T-helper 17 cell (primary cell): Measurements from ENCODE around the gene AFAP1. TPM values are rescaled to one million over a fixed set of nuclear protein-coding genes. Genes with fewer than 3 reads are reported as not detected.
A peak's percentile ranks its signal among the peaks of the same experiment; 100 is the strongest.
"Not testable (repeated sequence)": the region's sequence is repeated elsewhere in the genome, so short reads cannot be mapped to it uniquely, and the experiment has no call there.

ENCODE experiments used
- ATAC-seq: fragments of 150-1000 bp; cut with Tn5 transposase; 2 replicates; pipeline ENCODE4 v1.10.0; 2021; ENCODE audit warnings: mild to moderate bottlenecking, moderate library complexity
- DNase-seq, 3 donors: peaks; one replicate each; pipeline versions ENCODE4 v3.0.0 to v3.0.0-alpha.2; 2020 to 2021
- H3K9me3 ChIP-seq: one replicate; pipeline ENCODE4 v1.7.0; 2013; ENCODE audit warnings: low read length, mild to moderate bottlenecking; ENCODE audit not compliant: control insufficient read depth, poor library complexity, severe bottlenecking
- H3K27ac Mint-ChIP-seq: one replicate; pipeline ENCODE4 v1.8.0; 2022; ENCODE audit warnings: mild to moderate bottlenecking, moderate library complexity, mixed read lengths
- H3K27me3 Mint-ChIP-seq: one replicate; pipeline ENCODE4 v1.8.0; 2022; ENCODE audit warnings: mixed read lengths
- H3K36me3 Mint-ChIP-seq: one replicate; pipeline ENCODE4 v1.8.0; 2022; ENCODE audit warnings: low read depth, mixed read lengths
- H3K4me1 Mint-ChIP-seq: one replicate; pipeline ENCODE4 v1.8.0; 2022; ENCODE audit warnings: mild to moderate bottlenecking, mixed read lengths
- H3K4me3 Mint-ChIP-seq: one replicate; pipeline ENCODE4 v1.8.0; 2022; ENCODE audit warnings: mild to moderate bottlenecking, moderate library complexity, mixed read lengths
- total RNA-seq, 4 donors: library from RNA in 2 of 4; stranded (reverse) in 2 of 4; gene quantifications; one replicate each; pipeline ENCODE4 v1.2.3 and lab custom pipeline; 2022 to 2026

Gene AFAP1
- total RNA-seq, 2 donors from 2014 or later, result 17.6 to 26.7 TPM

GRCh38 chr4:7933651-7934510 is 5.8 kb downstream of the AFAP1 start:
- no peak overlapping the region for H3K27ac Mint-ChIP-seq
- DNase-seq, result no peak
- H3K9me3 ChIP-seq, result no peaks in the 10 kb centered on the region
- no peak overlapping the region for H3K4me3 Mint-ChIP-seq
- ATAC-seq, result no peak
- H3K36me3 Mint-ChIP-seq, result no peaks in the 10 kb centered on the region
- H3K27me3 Mint-ChIP-seq, result no peaks in the 10 kb centered on the region
- H3K4me1 Mint-ChIP-seq, result peaks cover 30% of the 10 kb centered on the region

- no peak overlapping the region for H3K4me3 Mint-ChIP-seq
- peaks cover 24% of the 10 kb centered on the region for H3K4me1 Mint-ChIP-seq
- no peaks in the 10 kb centered on the region for H3K27me3 Mint-ChIP-seq
- no peaks in the 10 kb centered on the region for H3K36me3 Mint-ChIP-seq
- no peak overlapping the region for H3K27ac Mint-ChIP-seq
- H3K9me3 ChIP-seq, result no peaks in the 10 kb centered on the region
- ATAC-seq (no peak), DNase-seq (no peak)
Observed at GRCh38 chr4:7932287-7932686, 7.4 kb downstream of the AFAP1 start.

GRCh38 chr4:7929118-7929951 is 10.3 kb downstream of the AFAP1 start:
- ATAC-seq (no peak), DNase-seq (no peak)
- no peak overlapping the region for H3K4me3 Mint-ChIP-seq
- no peaks in the 10 kb centered on the region for H3K27me3 Mint-ChIP-seq
- no peaks in the 10 kb centered on the region for H3K9me3 ChIP-seq
- H3K36me3 Mint-ChIP-seq, result no peaks in the 10 kb centered on the region
- no peak overlapping the region for H3K27ac Mint-ChIP-seq
- H3K4me1 Mint-ChIP-seq, result peaks cover 14% of the 10 kb centered on the region

- Mint-ChIP-seq H3K36me3 (no peaks in the 10 kb centered on the region), H3K27ac (peak overlapping the region; percentile 53), H3K4me1 (peaks cover 12% of the 10 kb centered on the region), H3K4me3 (no peak overlapping the region), H3K27me3 (no peaks in the 10 kb centered on the region)
- DNase-seq (no peak), ATAC-seq (no peak)
- H3K9me3 ChIP-seq, result no peaks in the 10 kb centered on the region
Observed at GRCh38 chr4:7928711-7929110, 10.9 kb downstream of the AFAP1 start.

- no peaks in the 10 kb centered on the region for H3K36me3 Mint-ChIP-seq
Observed at GRCh38 chr4:7926822-7927221, 12.8 kb downstream of the AFAP1 start.

GRCh38 chr4:7924570-7924969 is 15.1 kb downstream of the AFAP1 start:
- H3K9me3 ChIP-seq, result no peaks in the 10 kb centered on the region
- no peaks in the 10 kb centered on the region for H3K27me3 Mint-ChIP-seq
- DNase-seq, result no peak
- H3K4me1 Mint-ChIP-seq, result peaks cover 13% of the 10 kb centered on the region
- peak overlapping the region; percentile 0 for H3K27ac Mint-ChIP-seq
- no peaks in the 10 kb centered on the region for H3K36me3 Mint-ChIP-seq
- no peak overlapping the region for H3K4me3 Mint-ChIP-seq
- ATAC-seq, result no peak

More at GRCh38 chr4:7926822-7927221, 12.8 kb downstream of the AFAP1 start:
- Mint-ChIP-seq H3K27me3 (no peaks in the 10 kb centered on the region), H3K4me1 (peaks cover 15% of the 10 kb centered on the region), H3K27ac (no peak overlapping the region), H3K4me3 (no peak overlapping the region)
- H3K9me3 ChIP-seq, result no peaks in the 10 kb centered on the region
- DNase-seq (no peak), ATAC-seq (no peak)

GRCh38 chr4:7924163-7924562 is 15.5 kb downstream of the AFAP1 start:
- DNase-seq (no peak), ATAC-seq (no peak)
- Mint-ChIP-seq H3K4me1 (peaks cover 10% of the 10 kb centered on the region), H3K27ac (no peak overlapping the region), H3K4me3 (no peak overlapping the region), H3K36me3 (no peaks in the 10 kb centered on the region), H3K27me3 (no peaks in the 10 kb centered on the region)
- no peaks in the 10 kb centered on the region for H3K9me3 ChIP-seq

GRCh38 chr4:7922466-7922865 is 17.2 kb downstream of the AFAP1 start:
- Mint-ChIP-seq H3K4me1 (peaks cover 15% of the 10 kb centered on the region), H3K27ac (no peak overlapping the region), H3K4me3 (no peak overlapping the region), H3K27me3 (no peaks in the 10 kb centered on the region), H3K36me3 (peaks cover 2% of the 10 kb centered on the region)
- no peaks in the 10 kb centered on the region for H3K9me3 ChIP-seq
- ATAC-seq (no peak), DNase-seq (no peak)

- DNase-seq (no peak), ATAC-seq (no peak)
- no peak overlapping the region for H3K4me3 Mint-ChIP-seq
- H3K4me1 Mint-ChIP-seq, result peaks cover 32% of the 10 kb centered on the region
- no peaks in the 10 kb centered on the region for H3K9me3 ChIP-seq
- peaks cover 2% of the 10 kb centered on the region for H3K36me3 Mint-ChIP-seq
- no peak overlapping the region for H3K27ac Mint-ChIP-seq
- no peaks in the 10 kb centered on the region for H3K27me3 Mint-ChIP-seq
Observed at GRCh38 chr4:7918981-7919380, 20.7 kb downstream of the AFAP1 start.

- H3K36me3 Mint-ChIP-seq, H3K4me3 Mint-ChIP-seq, H3K27ac Mint-ChIP-seq, ATAC-seq, H3K9me3 ChIP-seq, H3K27me3 Mint-ChIP-seq, DNase-seq: not testable (repeated sequence)
- peaks cover 29% of the 10 kb centered on the region for H3K4me1 Mint-ChIP-seq
Observed at GRCh38 chr4:7918187-7918586, 21.5 kb downstream of the AFAP1 start.

GRCh38 chr4:7917669-7918068 is 22.0 kb downstream of the AFAP1 start:
- no peak overlapping the region for H3K27ac Mint-ChIP-seq
- H3K27me3 Mint-ChIP-seq, result no peaks in the 10 kb centered on the region
- ATAC-seq (no peak), DNase-seq (no peak)
- H3K4me1 Mint-ChIP-seq, result peaks cover 29% of the 10 kb centered on the region
- peaks cover 2% of the 10 kb centered on the region for H3K36me3 Mint-ChIP-seq
- H3K9me3 ChIP-seq, result no peaks in the 10 kb centered on the region
- H3K4me3 Mint-ChIP-seq, result no peak overlapping the region

GRCh38 chr4:7915875-7916242 is 23.8 kb downstream of the AFAP1 start:
- H3K27me3 Mint-ChIP-seq, result no peaks in the 10 kb centered on the region
- no peak for DNase-seq
- peak overlapping the region; percentile 24 for H3K27ac Mint-ChIP-seq
- no peaks in the 10 kb centered on the region for H3K9me3 ChIP-seq
- ATAC-seq, result no peak
- H3K36me3 Mint-ChIP-seq, result peaks cover 2% of the 10 kb centered on the region
- H3K4me1 Mint-ChIP-seq, result peaks cover 33% of the 10 kb centered on the region
- H3K4me3 Mint-ChIP-seq, result no peak overlapping the region

GRCh38 chr4:7912826-7913225 is 26.8 kb downstream of the AFAP1 start:
- H3K27me3 Mint-ChIP-seq, result no peaks in the 10 kb centered on the region
- H3K4me3 Mint-ChIP-seq, result no peak overlapping the region
- peaks cover 2% of the 10 kb centered on the region for H3K36me3 Mint-ChIP-seq
- no peaks in the 10 kb centered on the region for H3K9me3 ChIP-seq
- H3K4me1 Mint-ChIP-seq, result peaks cover 41% of the 10 kb centered on the region
- ATAC-seq (no peak), DNase-seq (no peak)
- H3K27ac Mint-ChIP-seq, result no peak overlapping the region
